ENCODE results near the gene KRT81.

DNA sequence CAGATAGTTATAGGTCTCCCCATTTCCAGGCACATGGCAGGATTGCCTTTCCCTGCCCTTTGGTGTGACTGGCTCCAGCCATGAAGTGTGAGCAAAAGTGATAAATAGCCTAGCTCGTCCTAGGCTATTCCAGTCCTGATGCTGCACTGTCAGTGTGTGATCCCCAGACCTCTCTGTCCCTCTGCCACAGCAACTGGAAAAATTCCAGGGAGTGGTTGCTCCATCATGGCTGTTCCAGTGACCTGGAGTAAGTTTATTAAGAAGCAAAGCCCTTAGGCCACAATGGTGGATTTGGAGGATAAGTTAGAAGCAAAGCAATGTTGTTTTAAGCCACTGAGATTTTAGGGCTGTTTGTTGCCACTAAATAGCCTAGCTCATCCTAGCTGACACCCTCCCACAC lies 39.7 kb upstream of the KRT81 start:
- TF ChIP-seq POLR2AphosphoS5 (IDR thresholded peaks at IDR 0.05; ENCODE audit: borderline replicate concordance, low read depth, low read length), result no peak
- no peak for TF ChIP-seq EZH2 (IDR thresholded peaks at IDR 0.05)
